ENCODE results near the gene COPS7A.

COPS7A gene

DNA sequence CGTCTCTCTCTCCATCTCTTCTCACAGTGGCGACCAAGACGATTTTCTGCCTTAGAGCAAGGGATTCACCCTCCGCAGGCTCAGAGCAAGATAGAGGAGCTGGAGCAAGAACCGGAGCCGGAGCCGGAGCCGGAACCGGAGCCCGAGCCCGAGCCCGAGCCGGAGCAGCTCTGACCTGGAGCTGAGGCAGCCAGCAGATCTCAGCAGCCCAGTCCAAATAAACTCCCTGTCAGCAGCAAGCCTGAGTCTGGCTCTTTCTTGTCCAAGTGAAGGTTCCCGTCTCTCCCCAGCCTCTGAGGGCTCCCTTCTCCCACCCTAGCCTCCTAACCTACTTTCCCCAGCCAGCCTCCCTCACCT, 54.3 kb downstream of the COPS7A start:
- peak; percentile 44 for DNase-seq
- peak overlapping the region; percentile 3 for H3K27ac Mint-ChIP-seq
- TF ChIP-seq CTCF (IDR thresholded peaks at IDR 0.05), result no peak
- peaks cover 61% of the 10 kb centered on the region for H3K4me1 Mint-ChIP-seq
- peaks cover 36% of the 10 kb centered on the region for H3K36me3 Mint-ChIP-seq (ENCODE audit: low read depth)
- peak overlapping the region; percentile 85 for H3K4me3 Mint-ChIP-seq
- H3K27me3 Mint-ChIP-seq (ENCODE audit: low read depth, poor library complexity), result peaks cover 15% of the 10 kb centered on the region
- no peaks in the 10 kb centered on the region for H3K9me3 Mint-ChIP-seq

GRCh38 chr12:6778574-6779550, 55.0 kb downstream of the COPS7A start:
- peaks cover 18% of the 10 kb centered on the region for H3K27me3 Mint-ChIP-seq (ENCODE audit: low read depth, poor library complexity)
- DNase-seq, result peak; percentile 98
- peak; percentile 80 for TF ChIP-seq CTCF (IDR thresholded peaks at IDR 0.05)
- no peaks in the 10 kb centered on the region for H3K9me3 Mint-ChIP-seq
- H3K36me3 Mint-ChIP-seq (ENCODE audit: low read depth), result peaks cover 36% of the 10 kb centered on the region
- peaks cover 65% of the 10 kb centered on the region for H3K4me1 Mint-ChIP-seq
- H3K4me3 Mint-ChIP-seq, result peak overlapping the region; percentile 85
- H3K27ac Mint-ChIP-seq, result peak overlapping the region; percentile 77

GRCh38 chr12:6779708-6780432, 56.0 kb downstream of the COPS7A start:
- no peak overlapping the region for H3K4me3 Mint-ChIP-seq
- H3K9me3 Mint-ChIP-seq, result no peaks in the 10 kb centered on the region
- peaks cover 62% of the 10 kb centered on the region for H3K4me1 Mint-ChIP-seq
- H3K27me3 Mint-ChIP-seq (ENCODE audit: low read depth, poor library complexity), result peaks cover 11% of the 10 kb centered on the region
- peaks cover 32% of the 10 kb centered on the region for H3K36me3 Mint-ChIP-seq (ENCODE audit: low read depth)
- DNase-seq, result no peak
- no peak for TF ChIP-seq CTCF (IDR thresholded peaks at IDR 0.05)
- H3K27ac Mint-ChIP-seq, result peak overlapping the region; percentile 39

- no peak for TF ChIP-seq CTCF (IDR thresholded peaks at IDR 0.05)
- DNase-seq, result no peak
- H3K9me3 Mint-ChIP-seq, result no peaks in the 10 kb centered on the region
- H3K4me3 Mint-ChIP-seq, result no peak overlapping the region
- peaks cover 59% of the 10 kb centered on the region for H3K4me1 Mint-ChIP-seq
- H3K27ac Mint-ChIP-seq, result no peak overlapping the region
- H3K27me3 Mint-ChIP-seq (ENCODE audit: low read depth, poor library complexity), result peaks cover 9% of the 10 kb centered on the region
- H3K36me3 Mint-ChIP-seq (ENCODE audit: low read depth), result peaks cover 25% of the 10 kb centered on the region
Observed at GRCh38 chr12:6780573-6780972, 56.7 kb downstream of the COPS7A start.

Measured in nephron progenitor cell (in vitro differentiated cells).